Glutamatergic neuron (in vitro differentiated cells): ENCODE results near the gene CLPTM1. TPM values are rescaled to one million over a fixed set of nuclear protein-coding genes. Genes with fewer than 3 reads are reported as not detected.

Experiments used
- DNase-seq: peaks from one replicate; pipeline ENCODE4 v3.0.0; 2022
- H3K27ac Mint-ChIP-seq: one replicate; pipeline ENCODE4 v1.8.0; 2020; ENCODE audit warnings: mild to moderate bottlenecking, mixed read lengths, inconsistent platforms; ENCODE audit not compliant: unreplicated experiment
- H3K27me3 Mint-ChIP-seq: one replicate; pipeline ENCODE4 v1.8.0; 2020; ENCODE audit warnings: mild to moderate bottlenecking, moderate library complexity, mixed read lengths, inconsistent platforms; ENCODE audit not compliant: unreplicated experiment
- H3K36me3 Mint-ChIP-seq: one replicate; pipeline ENCODE4 v1.8.0; 2020; ENCODE audit warnings: mild to moderate bottlenecking, mixed read lengths, inconsistent platforms; ENCODE audit not compliant: unreplicated experiment
- H3K4me1 Mint-ChIP-seq: one replicate; pipeline ENCODE4 v1.8.0; 2020; ENCODE audit warnings: mild to moderate bottlenecking, low read depth, mixed read lengths, inconsistent platforms; ENCODE audit not compliant: unreplicated experiment
- H3K4me3 Mint-ChIP-seq: one replicate; pipeline ENCODE4 v1.8.0; 2020; ENCODE audit warnings: mild to moderate bottlenecking, mixed read lengths, inconsistent platforms; ENCODE audit not compliant: unreplicated experiment
- H3K9me3 Mint-ChIP-seq: one replicate; pipeline ENCODE4 v1.8.0; 2020; ENCODE audit warnings: mild to moderate bottlenecking, moderate library complexity, mixed read lengths, inconsistent platforms; ENCODE audit not compliant: unreplicated experiment
- total RNA-seq: library from RNA; stranded (reverse); fragmentation: NEBNext Ultra II Directional; extraction: Animal tissue kit (Norgen Biotek cat#: 25700); gene quantifications from one replicate; pipeline ENCODE4 v1.2.1, GENCODE V29; 2021; ENCODE audit not compliant: unreplicated experiment
- TF ChIP-seq, protein P1 (sequence below): fragments of 200-600 bp; sonication (generic); IDR thresholded peaks from one replicate; pipeline ENCODE4 v1.5.0; 2021; ENCODE audit not compliant: partially characterized antibody, unreplicated experiment

Gene CLPTM1
- total RNA-seq, 1 donor from 2014 or later = 102 TPM

DNA sequence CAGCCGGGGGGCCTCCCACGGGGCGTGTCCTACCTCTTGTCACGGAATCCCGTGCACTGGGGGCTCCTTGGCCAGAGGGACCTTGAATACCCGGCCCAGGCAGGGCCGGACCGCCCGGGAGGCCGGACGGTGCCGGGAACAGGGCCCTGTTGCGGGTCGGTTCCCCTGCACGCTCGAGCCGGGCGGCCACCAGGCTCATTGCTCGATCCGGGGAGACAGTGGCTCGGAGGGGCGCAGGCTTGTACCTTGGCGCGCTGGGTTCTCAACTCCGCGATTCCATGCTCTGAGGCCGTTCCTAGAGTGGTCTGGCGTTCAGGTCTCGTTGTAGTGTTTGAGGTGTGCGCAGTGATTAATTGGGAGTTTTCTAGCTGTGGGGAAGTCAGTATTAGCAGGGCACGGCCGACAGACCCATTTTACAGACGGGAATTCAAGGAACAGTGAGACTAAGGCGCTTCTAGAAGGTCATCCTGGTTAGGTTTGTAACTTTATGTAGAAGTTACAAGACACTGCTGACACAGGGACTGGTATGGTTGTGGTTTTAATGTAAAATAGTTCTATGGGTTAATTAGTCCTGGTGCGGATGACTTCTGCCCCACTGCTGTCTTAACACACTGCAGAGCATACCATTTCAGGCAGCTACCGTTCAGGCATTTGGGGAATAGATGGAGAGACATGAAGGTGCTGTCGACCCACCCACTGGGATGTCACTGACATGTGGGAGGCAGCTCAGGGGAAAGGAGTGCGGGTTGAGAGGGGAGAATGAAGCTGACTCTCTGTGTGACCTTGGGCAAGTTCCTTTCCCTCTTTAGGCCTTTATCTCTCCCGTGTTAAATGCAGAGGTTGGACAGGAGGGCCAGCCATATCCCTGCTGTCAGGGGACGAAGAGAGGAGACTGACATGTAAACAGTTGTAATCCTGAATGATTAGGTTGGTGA lies 592 bp downstream of the CLPTM1 start:
- peaks cover 8% of the 10 kb centered on the region for H3K9me3 Mint-ChIP-seq
- TF ChIP-seq, protein P1, sequence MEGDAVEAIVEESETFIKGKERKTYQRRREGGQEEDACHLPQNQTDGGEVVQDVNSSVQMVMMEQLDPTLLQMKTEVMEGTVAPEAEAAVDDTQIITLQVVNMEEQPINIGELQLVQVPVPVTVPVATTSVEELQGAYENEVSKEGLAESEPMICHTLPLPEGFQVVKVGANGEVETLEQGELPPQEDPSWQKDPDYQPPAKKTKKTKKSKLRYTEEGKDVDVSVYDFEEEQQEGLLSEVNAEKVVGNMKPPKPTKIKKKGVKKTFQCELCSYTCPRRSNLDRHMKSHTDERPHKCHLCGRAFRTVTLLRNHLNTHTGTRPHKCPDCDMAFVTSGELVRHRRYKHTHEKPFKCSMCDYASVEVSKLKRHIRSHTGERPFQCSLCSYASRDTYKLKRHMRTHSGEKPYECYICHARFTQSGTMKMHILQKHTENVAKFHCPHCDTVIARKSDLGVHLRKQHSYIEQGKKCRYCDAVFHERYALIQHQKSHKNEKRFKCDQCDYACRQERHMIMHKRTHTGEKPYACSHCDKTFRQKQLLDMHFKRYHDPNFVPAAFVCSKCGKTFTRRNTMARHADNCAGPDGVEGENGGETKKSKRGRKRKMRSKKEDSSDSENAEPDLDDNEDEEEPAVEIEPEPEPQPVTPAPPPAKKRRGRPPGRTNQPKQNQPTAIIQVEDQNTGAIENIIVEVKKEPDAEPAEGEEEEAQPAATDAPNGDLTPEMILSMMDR = no peak
- peaks cover 12% of the 10 kb centered on the region for H3K27me3 Mint-ChIP-seq
- no peak for DNase-seq
- H3K4me1 Mint-ChIP-seq = peaks cover 22% of the 10 kb centered on the region
- no peaks in the 10 kb centered on the region for H3K36me3 Mint-ChIP-seq
- peak overlapping the region; percentile 93 for H3K4me3 Mint-ChIP-seq
- H3K27ac Mint-ChIP-seq = peak overlapping the region; percentile 75

- Mint-ChIP-seq H3K27ac (peak overlapping the region; percentile 43), H3K4me1 (peaks cover 20% of the 10 kb centered on the region), H3K27me3 (peaks cover 12% of the 10 kb centered on the region), H3K9me3 (peaks cover 8% of the 10 kb centered on the region), H3K4me3 (peak overlapping the region; percentile 93), H3K36me3 (no peaks in the 10 kb centered on the region)
- no peak for DNase-seq
- TF ChIP-seq, protein P1 = no peak
Observed at GRCh38 chr19:44957526-44957925, 2.3 kb downstream of the CLPTM1 start.

DNA sequence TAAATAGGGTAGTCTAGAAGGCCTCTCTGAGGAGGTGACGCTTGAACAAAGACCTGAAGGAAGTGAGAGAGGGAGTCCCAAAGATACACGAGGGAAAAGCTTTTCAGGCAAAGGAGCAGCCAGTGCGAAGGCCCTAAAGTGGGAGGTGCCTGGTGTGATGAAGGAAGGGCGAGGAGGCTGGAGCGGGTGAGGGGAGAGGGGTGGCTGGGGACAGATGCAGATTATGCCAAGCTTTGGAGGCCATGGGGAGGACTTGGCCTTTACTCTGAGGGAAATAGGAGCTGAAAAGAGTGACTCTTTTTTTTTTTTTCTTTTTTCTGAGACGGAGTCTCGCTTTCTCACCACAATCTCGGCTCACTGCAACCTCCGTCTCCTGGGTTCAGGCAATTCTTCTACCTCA lies 2.9 kb downstream of the CLPTM1 start:
- Mint-ChIP-seq H3K4me3 (no peak overlapping the region), H3K36me3 (no peaks in the 10 kb centered on the region), H3K27me3 (peaks cover 12% of the 10 kb centered on the region), H3K9me3 (peaks cover 8% of the 10 kb centered on the region), H3K27ac (peak overlapping the region; percentile 43), H3K4me1 (peaks cover 20% of the 10 kb centered on the region)
- no peak for DNase-seq
- TF ChIP-seq, protein P1 = no peak

- Mint-ChIP-seq H3K27me3 (peaks cover 9% of the 10 kb centered on the region), H3K4me3 (peak overlapping the region; percentile 51), H3K27ac (no peak overlapping the region), H3K4me1 (peaks cover 19% of the 10 kb centered on the region), H3K36me3 (no peaks in the 10 kb centered on the region), H3K9me3 (peaks cover 5% of the 10 kb centered on the region)
- DNase-seq = no peak
- TF ChIP-seq, protein P1 = no peak
Observed at GRCh38 chr19:44959691-44960090, 4.5 kb downstream of the CLPTM1 start.

DNA sequence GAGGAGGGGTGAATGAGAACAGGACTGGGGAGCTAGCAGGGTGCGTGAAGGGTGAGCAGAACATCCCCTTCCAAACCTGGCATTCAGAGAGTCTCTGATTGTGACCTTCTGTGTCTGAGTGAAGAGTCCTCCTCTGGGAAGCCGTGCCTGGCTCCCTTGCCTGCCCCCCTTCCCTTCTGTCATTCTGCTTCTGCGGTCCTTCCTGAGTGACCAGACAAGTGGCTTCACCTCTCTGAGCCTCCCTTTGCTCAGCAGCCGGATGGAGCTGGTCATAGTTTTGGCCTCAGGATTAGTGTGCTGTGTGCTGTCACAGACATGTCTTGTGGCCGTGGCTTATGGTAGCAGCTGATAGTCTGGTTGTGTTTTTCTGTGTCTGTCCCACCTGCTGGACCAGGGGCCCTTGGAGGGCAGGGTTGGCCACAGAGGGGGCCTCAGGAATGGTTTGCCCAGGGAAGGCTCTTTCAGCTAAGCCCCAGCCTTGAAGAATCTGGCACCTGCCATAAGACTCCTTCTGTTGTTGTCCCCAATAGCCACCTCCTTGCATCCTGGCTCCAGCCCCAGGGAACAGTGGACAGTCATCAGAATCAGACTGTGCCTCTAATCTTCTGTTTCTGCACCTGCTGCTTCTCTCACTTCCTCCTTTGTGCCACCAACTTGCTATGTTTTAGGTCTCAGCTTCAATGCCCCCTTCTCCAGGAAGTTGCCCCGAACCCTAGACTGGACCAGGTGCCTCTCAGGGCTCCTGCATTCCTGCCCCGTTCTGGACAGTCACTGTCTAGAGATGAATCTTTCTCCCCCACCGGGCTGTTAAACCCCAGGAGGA lies 5.9 kb downstream of the CLPTM1 start:
- peaks cover 3% of the 10 kb centered on the region for H3K9me3 Mint-ChIP-seq
- peak overlapping the region; percentile 17 for H3K27ac Mint-ChIP-seq
- peaks cover 14% of the 10 kb centered on the region for H3K4me1 Mint-ChIP-seq
- no peak for DNase-seq
- no peak overlapping the region for H3K4me3 Mint-ChIP-seq
- peaks cover 3% of the 10 kb centered on the region for H3K27me3 Mint-ChIP-seq
- TF ChIP-seq, protein P1 = no peak
- H3K36me3 Mint-ChIP-seq = no peaks in the 10 kb centered on the region
